Heart right ventricle (tissue), 16 donors: ENCODE measurements around the gene P4HTM. TPM values are rescaled to one million over a fixed set of nuclear protein-coding genes. Genes with fewer than 3 reads are reported as not detected.

Source experiments
- ATAC-seq, 8 donors: fragments of 200-7000 bp; cut with Tn5 transposase; one replicate each; pipeline ENCODE4 v1.9.1; 2020; ENCODE audit warnings: mild to moderate bottlenecking in 8 of 8, moderate library complexity in 8 of 8, moderate number of reproducible peaks in 1 of 8
- DNase-seq, 2 donors: peaks; one replicate each; pipeline ENCODE4 v3.0.0-alpha.2; 2020
- H3K27ac ChIP-seq, 10 donors: fragments of 200-600 bp; sonication (generic) in 2 of 10; one replicate each; pipeline versions ENCODE4 v1.5.0 to v1.8.0; 2020 to 2022; ENCODE audit warnings: mild to moderate bottlenecking in 3 of 10
- H3K27me3 ChIP-seq, 7 donors: fragments of 200-600 bp; one replicate each; pipeline ENCODE4 v1.8.0; 2021 to 2022; ENCODE audit warnings: mild to moderate bottlenecking in 2 of 7
- H3K36me3 ChIP-seq, 9 donors: fragments of 200-600 bp; sonication (generic) in 1 of 9; one replicate each; pipeline versions ENCODE4 v1.5.0 to v1.8.0; 2020 to 2022; ENCODE audit warnings: mild to moderate bottlenecking in 2 of 9
- H3K4me1 ChIP-seq, 9 donors: fragments of 200-600 bp; sonication (generic) in 1 of 9; one replicate each; pipeline versions ENCODE4 v1.5.0 to v1.8.0; 2020 to 2022; ENCODE audit warnings: mild to moderate bottlenecking in 4 of 9
- H3K4me3 ChIP-seq, 10 donors: fragments of 200-600 bp; sonication (generic) in 2 of 10; one replicate each; pipeline versions ENCODE4 v1.5.0 to v1.8.0; 2020 to 2022; ENCODE audit warnings: mild to moderate bottlenecking in 7 of 10, moderate library complexity in 2 of 10
- H3K9me3 ChIP-seq, 11 donors: fragments of 200-600 bp in 10 of 11; sonication (generic) in 2 of 11; one replicate each; pipeline versions ENCODE4 v1.5.0 to v1.8.0; 2013 to 2022; ENCODE audit warnings: mild to moderate bottlenecking in 2 of 11, control low read depth in 1 of 11, moderate library complexity in 1 of 11
- CTCF ChIP-seq, 9 donors: fragments of 200-600 bp; sonication (generic) in 2 of 9; IDR thresholded peaks; one replicate each; pipeline versions ENCODE4 v1.5.0 to v1.8.0; 2021 to 2022; ENCODE audit warnings: antibody characterized with exemption in 9 of 9, mild to moderate bottlenecking in 5 of 9, moderate library complexity in 1 of 9
- WGBS, 2 donors: extraction: QIAGEN DNeasy Blood & Tissue Kit; methylation state at CpG; one replicate each; pipeline ENCODE4 v1.1.7; 2013; ENCODE audit warnings: inconsistent platforms in 1 of 2; 5-methylcytosine and 5-hydroxymethylcytosine counted together
- intact Hi-C, 10 donors: fragments of 100-400 bp; cut with DNase I; formaldehyde crosslinking; loops; one replicate each; pipeline versions ENCODE4 v1.11.1 to v1.14.2; 2022
- polyA plus RNA-seq, 2 donors: library from polyadenylated mRNA; stranded (reverse); fragments of 200-250 nt; gene quantifications; one replicate each; pipeline ENCODE4 v1.2.3, GENCODE V29; 2013
- total RNA-seq, 10 donors: library from RNA; stranded (reverse); fragmentation: NEBNext Ultra II Directional in 3 of 10; extraction: Animal tissue kit (Norgen Biotek cat#: 25700) in 3 of 10; gene quantifications; one replicate each; pipeline versions ENCODE4 v1.2.1 to v1.2.4, GENCODE V29; 2021 to 2023
- donor health status: Arrhythmogenic right ventricular cardiomyopathy.
- donor health status: ischemic (EF 13 %, LVEDD 7.1; RV severe dilation, severe dysfunction).
- donor health status: healthy with polysubstance abuse.
- donor health status: DM: no; HTN: yes; CAD: no.
- donor health status: DM: no; HTN: no; CAD: no.
- donor health status: ischemic (EF 25% LVEDD 6.9; RV normal size, moderate dysfunction).
- donor health status: ischemic (EF 25% LVEDD 5.7; RV mildly dilated, moderate dysfunction).
- donor health status: healthy.
- donor health status: DM: yes; HTN: yes; CAD: no.
- donor health status: Ischemic cardiomyopathy.
- donor health status: ischemic (EF 35%, LVEDD 5.7; RV mildly dilated, moderate dysfunction).
- donor health status: nonischemic (EF 11% LVEDD 7.7; RV severe dilation, severe dysfunction).
- donor health status: DM: yes; HTN: yes; CAD: no.
- donor health status: PGD.
- donor health status: ischemic (EF 29% LVEDD 5.4; RV normal size, mild dysfunction).
- donor health status: nonischemic (EF 23%, LVEDD 6.1; RV moderate dilation, normal function).

P4HTM gene
- total and polyA plus RNA-seq, 12 donors: 23.8 to 41.7 (median 30.5) TPM

DNA sequence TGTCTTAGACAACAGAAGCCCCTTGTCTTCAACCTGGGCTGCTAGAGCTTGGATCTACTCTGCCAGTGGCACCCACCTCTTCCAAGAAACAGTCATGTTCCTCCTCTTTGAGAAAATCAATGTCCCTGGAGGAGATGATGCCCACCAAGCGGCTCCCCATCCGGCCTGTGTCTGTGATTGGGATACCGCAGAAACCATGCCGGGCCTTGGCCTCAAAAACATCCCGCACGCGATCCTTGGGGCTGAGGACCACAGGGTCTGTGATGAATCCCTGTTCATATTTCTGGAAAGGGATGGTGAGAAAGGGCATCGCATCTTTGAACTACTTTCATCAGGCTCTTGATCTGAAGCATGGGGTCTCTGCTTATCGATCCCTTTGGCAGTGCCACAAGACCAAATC, 37.6 kb downstream of the P4HTM start:
- Histone ChIP-seq H3K9me3 (no peaks in the 10 kb centered on the region), H3K4me3 (no peak overlapping the region), H3K27ac (peak overlapping the region in 2 of 10 donors; percentile 2 to 89), H3K27me3 (no peaks in the 10 kb centered on the region), H3K4me1 (peaks cover 11 to 57% (median 28%) of the 10 kb centered on the region in 9 donors), H3K36me3 (peaks cover 0 to 82% (median 52%) of the 10 kb centered on the region in 9 donors)
- 96 to 97% methylated on average over 9 of the region's 9 CpGs for WGBS, 2 donors
- ATAC-seq (no peak), DNase-seq (no peak)
- intact Hi-C loops: loop anchor here in 1 of 10 donors (10.0 kb wide), 1 partner anchor 397 kb away; the partner anchor contains the start of genes AMT and NICN1
- no peak for TF ChIP-seq CTCF (IDR thresholded peaks at IDR 0.05)

DNA sequence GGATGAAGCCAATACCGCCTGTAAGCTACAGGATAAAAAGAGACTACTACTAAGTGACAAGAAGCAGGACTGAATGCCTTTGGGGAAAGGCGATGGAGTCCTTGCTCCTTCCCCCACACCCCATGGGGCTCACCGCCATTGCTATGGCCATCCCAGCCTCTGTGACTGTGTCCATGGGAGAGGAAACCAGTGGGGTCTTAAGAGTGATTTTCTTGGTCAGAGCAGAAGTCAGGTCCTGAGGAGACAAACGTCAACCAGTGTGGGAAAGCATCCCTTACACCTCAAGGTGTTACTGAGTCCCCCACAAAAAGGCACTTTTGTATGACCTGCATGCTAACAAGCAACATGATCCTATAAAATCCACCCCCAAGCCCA, 38.2 kb downstream of the P4HTM start:
- no peaks in the 10 kb centered on the region for H3K9me3 ChIP-seq
- H3K4me3 ChIP-seq: peak overlapping the region; percentile 49 to 97 (median 67)
- no peaks in the 10 kb centered on the region for H3K27me3 ChIP-seq
- WGBS, 2 donors: 86 to 88% methylated on average over 4 of the region's 4 CpGs
- ATAC-seq (no peak), DNase-seq (no peak)
- intact Hi-C loops: loop anchor here in 1 of 10 donors (10.0 kb wide), 1 partner anchor 397 kb away; the partner anchor contains the start of genes AMT and NICN1
- peaks cover 6 to 55% (median 21%) of the 10 kb centered on the region in 9 donors for H3K4me1 ChIP-seq
- peaks cover 0 to 83% (median 57%) of the 10 kb centered on the region in 9 donors for H3K36me3 ChIP-seq
- no peak for TF ChIP-seq CTCF (IDR thresholded peaks at IDR 0.05)
- peak overlapping the region in 9 of 10 donors; percentile 87 to 98 (median 92) for H3K27ac ChIP-seq

DNA sequence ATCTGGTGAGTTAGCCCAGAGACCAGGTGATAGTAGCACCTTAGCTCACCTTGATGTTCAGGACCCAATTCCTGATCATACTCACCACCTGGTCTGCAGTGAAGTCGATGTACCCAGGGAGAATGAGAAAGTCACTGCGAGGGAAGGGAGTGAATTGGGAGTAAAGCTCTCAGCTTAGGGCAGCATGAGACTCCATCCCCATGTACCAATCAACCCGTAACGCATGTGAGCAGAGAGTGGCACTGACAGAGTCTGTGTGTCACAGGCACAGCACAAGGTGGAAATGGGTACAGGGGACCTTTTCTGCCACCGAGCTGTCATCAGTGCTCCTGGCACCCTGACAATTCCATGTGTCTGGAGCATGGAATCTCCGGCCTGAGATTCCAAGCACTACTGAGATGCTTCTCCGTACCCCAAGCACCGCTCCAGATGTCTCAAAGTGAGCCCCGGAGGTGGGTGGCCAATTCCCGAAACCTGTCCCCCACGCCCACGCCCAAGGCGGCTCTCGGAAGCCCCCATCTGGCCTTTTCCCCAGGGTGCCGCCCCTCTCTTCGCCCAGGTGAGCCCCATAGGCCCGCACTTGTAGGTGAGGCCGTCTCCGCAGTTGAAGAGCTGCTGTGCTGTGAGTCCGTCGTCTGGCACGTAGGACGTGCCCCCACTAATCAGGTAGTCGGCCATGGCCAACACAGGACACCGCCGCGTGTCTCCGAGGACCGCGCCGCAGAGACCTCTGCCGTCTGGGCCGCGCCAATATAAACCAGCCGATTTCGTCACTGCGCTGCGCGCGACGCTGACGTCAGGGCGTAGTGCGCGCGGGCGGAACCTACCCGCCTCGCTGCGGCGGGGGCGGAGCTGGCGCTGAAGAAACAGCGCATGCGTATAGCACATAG, 38.9 kb downstream of the P4HTM start, which contains the start of gene IMPDH2:
Gene IMPDH2, minus strand, starts transcription at position 726 of the 890 bp plus-strand sequence. Its CDS starts 48 bp downstream, at position 678.
- peak; percentile 93 to 95 for DNase-seq
- H3K4me1 ChIP-seq: peaks cover 6 to 49% (median 19%) of the 10 kb centered on the region in 9 donors

More for the DNA sequence above, 38.9 kb downstream of the P4HTM start, which contains the start of gene IMPDH2:
- H3K4me3 ChIP-seq: peak within 1 kb of the TSS; percentile 49 to 97 (median 67)
- H3K9me3 ChIP-seq: no peaks in the 10 kb centered on the region
- H3K36me3 ChIP-seq: peaks cover 0 to 83% (median 55%) of the 10 kb centered on the region in 9 donors
- WGBS, 2 donors: 2 to 3% methylated on average over 55 of the region's 55 CpGs
- intact Hi-C loops: loop anchor here in 1 of 10 donors (1.0 to 10.0 kb wide), 2 partner anchors 38 to 396 kb away; partner anchors contain the start of genes AMT and NICN1
- ATAC-seq: peak; percentile 93 to 98 (median 97)
- peak in 5 of 9 donors; percentile 13 to 51 (median 35) for TF ChIP-seq CTCF (IDR thresholded peaks at IDR 0.05)
- peak within 1 kb of the TSS; percentile 57 to 98 (median 92) for H3K27ac ChIP-seq
- H3K27me3 ChIP-seq: no peaks in the 10 kb centered on the region
